A673 (cell line): ENCODE measurements around the gene RGCC. TPM values are rescaled to one million over a fixed set of nuclear protein-coding genes. Genes with fewer than 3 reads are reported as not detected.
A peak's percentile ranks its signal among the peaks of the same experiment; 100 is the strongest.

ENCODE experiments used
- BruUV-seq: library from RNA; stranded (reverse); fragments of 400-500 nt; replicated peaks from 2 replicates; lab custom pipeline; 2021; lab: Mats Ljungman, UMichigan
- CTCF ChIA-PET: fragments of 300-600 bp; sonication (Branson Sonifier 250); formaldehyde crosslinking; loops from one replicate; lab custom pipeline; 2022; ENCODE audit warnings: antibody characterized with exemption; lab: Charles Lee
- POLR2A ChIA-PET: fragments of 300-600 bp; sonication (Branson Sonifier 250); formaldehyde crosslinking; loops from one replicate; lab custom pipeline; 2022; ENCODE audit warnings: antibody characterized with exemption; ENCODE audit not compliant: low non-redundant PET; lab: Charles Lee
- DNase-seq: peaks from one replicate; pipeline ENCODE4 v3.0.0-alpha.2; 2015; ENCODE audit warnings: low spot score
- H3K27ac ChIP-seq: fragments of 200-600 bp; sonication (generic); 2 replicates; pipeline ENCODE4 v1.5.1; 2016; ENCODE audit warnings: mixed run types, low read depth, mild to moderate bottlenecking, mixed read lengths, antibody characterized with exemption, low read length; ENCODE audit not compliant: poor library complexity, severe bottlenecking
- H3K27me3 ChIP-seq: fragments of 200-600 bp; sonication (generic); replicated peaks from 2 replicates; pipeline ENCODE4 v1.6.1; 2017; ENCODE audit warnings: mixed run types, low read depth, mild to moderate bottlenecking, mixed read lengths, antibody characterized with exemption, low read length; ENCODE audit not compliant: insufficient read depth, poor library complexity
- H3K36me3 ChIP-seq: fragments of 200-600 bp; sonication (generic); 2 replicates; pipeline ENCODE4 v1.6.1; 2016; ENCODE audit warnings: mixed run types, mild to moderate bottlenecking, mixed read lengths, antibody characterized with exemption, low read length; ENCODE audit not compliant: insufficient read depth, poor library complexity, severe bottlenecking
- H3K4me1 ChIP-seq: fragments of 200-600 bp; sonication (generic); 2 replicates; pipeline ENCODE4 v1.6.1; 2017; ENCODE audit warnings: mixed run types, mild to moderate bottlenecking, mixed read lengths, antibody characterized with exemption, low read length; ENCODE audit not compliant: insufficient read depth, poor library complexity, severe bottlenecking
- H3K4me3 ChIP-seq: fragments of 200-600 bp; sonication (generic); 2 replicates; pipeline ENCODE4 v1.5.1; 2016; ENCODE audit warnings: low read depth, mixed run types, mild to moderate bottlenecking, mixed read lengths, low read length; ENCODE audit not compliant: poor library complexity, severe bottlenecking
- H3K9me3 ChIP-seq: fragments of 200-600 bp; sonication (generic); 2 replicates; pipeline ENCODE4 v1.6.1; 2016; ENCODE audit warnings: mixed run types, low read depth, mild to moderate bottlenecking, mixed read lengths, antibody characterized with exemption, low read length; ENCODE audit not compliant: poor library complexity, severe bottlenecking
- EZH2 ChIP-seq: fragments of 200-600 bp; sonication (generic); IDR thresholded peaks from 2 replicates; pipeline ENCODE4 v1.6.1; 2017; ENCODE audit warnings: borderline replicate concordance, low read depth, mild to moderate bottlenecking, mixed read lengths, antibody characterized with exemption, low read length; ENCODE audit not compliant: poor library complexity, severe bottlenecking
- intact Hi-C: fragments of 100-400 bp; cut with micrococcal nuclease; formaldehyde crosslinking; loops from one replicate; pipeline ENCODE4 v1.10.0; 2022; ENCODE audit not compliant: unreplicated experiment
- total RNA-seq: library from RNA; stranded (reverse); gene quantifications from 2 replicates; pipeline ENCODE4 v1.2.3, GENCODE V29; 2021
- TF ChIP-seq, protein P1 (sequence below): fragments of 300-800, 200-600 bp; sonication (generic); conservative IDR thresholded peaks from 2 replicates; pipeline ENCODE4 v1.5.1; 2017; ENCODE audit warnings: low read depth, mild to moderate bottlenecking, antibody characterized with exemption, low read length, moderate library complexity, mixed read lengths

The RGCC gene
- total RNA-seq, 1 experiment from 2014 or later = not detected

DNA sequence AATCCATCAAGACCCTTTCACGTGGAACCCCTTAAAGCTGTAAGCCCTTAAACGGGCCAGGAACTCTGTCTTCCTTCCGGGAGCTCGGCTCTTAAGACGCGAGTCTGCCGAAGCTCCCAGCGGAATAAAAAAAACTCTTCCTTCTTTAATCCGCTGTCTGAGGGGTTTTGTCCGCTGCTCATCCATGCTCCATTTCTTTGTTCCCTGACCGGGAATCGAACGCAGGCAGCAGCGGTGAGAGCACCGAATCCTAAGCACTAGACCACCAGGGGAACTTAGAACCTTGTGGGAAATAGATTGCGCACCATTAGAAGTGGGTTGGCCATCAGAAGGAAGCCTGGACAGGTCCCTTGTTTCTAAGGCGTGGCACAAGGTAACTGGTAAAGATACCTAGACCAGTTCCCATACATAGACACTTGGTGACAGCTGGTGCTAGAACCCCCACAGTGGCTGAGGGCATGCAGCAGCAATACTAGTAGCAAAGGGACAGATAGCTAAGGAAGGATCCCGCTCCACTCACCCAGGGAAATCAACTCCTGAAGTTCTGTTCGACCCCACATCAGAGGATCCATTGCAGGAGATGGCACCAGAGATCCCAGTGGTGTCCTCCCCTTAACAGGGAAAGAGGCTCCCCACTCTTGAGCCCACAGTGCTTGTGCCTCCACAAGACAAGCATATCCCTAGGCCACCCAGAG lies 1.5 kb upstream of the RGCC start:
- ChIA-PET CTCF (no interaction called here), POLR2A (no interaction called here)
- peak; percentile 41 for DNase-seq
- TF ChIP-seq, protein P1, sequence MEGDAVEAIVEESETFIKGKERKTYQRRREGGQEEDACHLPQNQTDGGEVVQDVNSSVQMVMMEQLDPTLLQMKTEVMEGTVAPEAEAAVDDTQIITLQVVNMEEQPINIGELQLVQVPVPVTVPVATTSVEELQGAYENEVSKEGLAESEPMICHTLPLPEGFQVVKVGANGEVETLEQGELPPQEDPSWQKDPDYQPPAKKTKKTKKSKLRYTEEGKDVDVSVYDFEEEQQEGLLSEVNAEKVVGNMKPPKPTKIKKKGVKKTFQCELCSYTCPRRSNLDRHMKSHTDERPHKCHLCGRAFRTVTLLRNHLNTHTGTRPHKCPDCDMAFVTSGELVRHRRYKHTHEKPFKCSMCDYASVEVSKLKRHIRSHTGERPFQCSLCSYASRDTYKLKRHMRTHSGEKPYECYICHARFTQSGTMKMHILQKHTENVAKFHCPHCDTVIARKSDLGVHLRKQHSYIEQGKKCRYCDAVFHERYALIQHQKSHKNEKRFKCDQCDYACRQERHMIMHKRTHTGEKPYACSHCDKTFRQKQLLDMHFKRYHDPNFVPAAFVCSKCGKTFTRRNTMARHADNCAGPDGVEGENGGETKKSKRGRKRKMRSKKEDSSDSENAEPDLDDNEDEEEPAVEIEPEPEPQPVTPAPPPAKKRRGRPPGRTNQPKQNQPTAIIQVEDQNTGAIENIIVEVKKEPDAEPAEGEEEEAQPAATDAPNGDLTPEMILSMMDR = no peak
- no peak for TF ChIP-seq EZH2
- no peak overlapping the region for H3K4me3 ChIP-seq
- peaks cover 4% of the 10 kb centered on the region for H3K4me1 ChIP-seq
- intact Hi-C loops = no loop called here
- no peaks in the 10 kb centered on the region for H3K36me3 ChIP-seq
- H3K9me3 ChIP-seq = no peaks in the 10 kb centered on the region
- H3K27me3 ChIP-seq = peaks cover 56% of the 10 kb centered on the region
- no TSS peak for BruUV-seq
- no peak overlapping the region for H3K27ac ChIP-seq

DNA sequence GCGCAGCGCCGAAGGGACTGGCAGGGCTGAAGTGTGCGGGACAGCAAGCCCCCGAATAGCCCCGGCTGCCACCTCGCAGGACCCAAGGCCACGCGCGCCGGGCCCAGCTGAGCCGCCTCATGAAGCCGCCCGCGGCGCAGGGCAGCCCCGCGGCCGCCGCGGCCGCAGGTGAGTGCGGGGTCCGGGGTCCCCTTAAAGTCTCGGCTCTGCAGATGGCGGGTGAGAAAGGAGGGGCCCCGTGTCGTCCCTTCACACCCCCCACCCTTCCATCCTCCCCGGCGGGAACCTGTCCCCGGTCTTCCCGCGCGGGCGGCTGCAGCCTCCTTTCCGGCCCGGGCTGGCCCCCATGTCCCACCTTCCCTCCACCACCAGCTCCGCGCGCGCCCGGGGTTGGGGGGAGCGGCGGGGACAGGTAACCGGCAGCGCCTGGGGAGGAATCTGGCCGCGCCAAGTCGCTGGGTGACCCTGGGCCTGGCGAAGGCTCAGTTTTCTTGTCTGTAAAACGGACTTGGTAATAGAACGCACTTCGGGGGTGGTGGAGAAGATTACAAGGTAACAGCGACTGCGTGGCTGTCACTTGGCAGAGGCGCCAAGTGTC lies 338 bp downstream of the RGCC start:
- Histone ChIP-seq H3K36me3 (no peaks in the 10 kb centered on the region), H3K4me1 (peaks cover 4% of the 10 kb centered on the region), H3K4me3 (peak overlapping the region; percentile 44), H3K27ac (no peak overlapping the region), H3K27me3 (peaks cover 56% of the 10 kb centered on the region), H3K9me3 (no peaks in the 10 kb centered on the region)
- POLR2A ChIA-PET = no interaction called here
- DNase-seq = no peak
- BruUV-seq = no TSS peak
- TF ChIP-seq EZH2 = peak; percentile 60
- TF ChIP-seq, protein P1 = no peak
- intact Hi-C loops = no loop called here
- CTCF ChIA-PET = no interaction called here

DNA sequence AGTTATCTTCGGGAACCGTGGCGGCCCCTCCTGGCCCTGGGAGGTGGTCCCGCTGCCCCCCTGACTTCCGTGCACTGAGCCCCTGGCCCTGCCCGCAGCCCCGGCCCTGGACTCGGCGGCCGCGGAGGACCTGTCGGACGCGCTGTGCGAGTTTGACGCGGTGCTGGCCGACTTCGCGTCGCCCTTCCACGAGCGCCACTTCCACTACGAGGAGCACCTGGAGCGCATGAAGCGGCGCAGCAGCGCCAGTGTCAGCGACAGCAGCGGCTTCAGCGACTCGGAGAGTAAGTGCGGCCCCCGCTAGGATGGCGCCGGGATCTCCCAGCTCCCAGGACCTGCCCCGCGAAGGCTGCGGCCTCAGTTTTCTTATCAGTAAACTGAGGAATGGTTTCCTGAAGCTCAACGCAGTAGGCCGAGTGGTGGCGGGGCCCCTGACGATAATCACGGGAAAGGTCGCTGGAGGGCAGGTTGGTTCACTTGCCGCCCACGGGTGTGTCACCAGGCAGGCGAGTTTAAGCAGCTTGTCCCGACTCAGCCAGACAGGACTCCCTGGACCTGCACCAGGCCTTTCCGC lies 924 bp downstream of the RGCC start:
- Histone ChIP-seq H3K4me1 (peaks cover 4% of the 10 kb centered on the region), H3K4me3 (peak overlapping the region; percentile 44), H3K36me3 (no peaks in the 10 kb centered on the region), H3K27me3 (peaks cover 56% of the 10 kb centered on the region), H3K9me3 (no peaks in the 10 kb centered on the region), H3K27ac (no peak overlapping the region)
- no peak for DNase-seq
- no TSS peak for BruUV-seq
- ChIA-PET CTCF (interaction anchor here (0.8 kb wide), 1 partner anchor 30 kb away, joined by 4 read pairs; no protein-coding TSS in a partner anchor), POLR2A (no interaction called here)
- intact Hi-C loops = no loop called here
- TF ChIP-seq, protein P1 = no peak
- TF ChIP-seq EZH2 = no peak
